A673 (cell line): ENCODE results near the gene CDPF1.

ENCODE experiments used
- EZH2 ChIP-seq: fragments of 200-600 bp; sonication (generic); IDR thresholded peaks from 2 replicates; pipeline ENCODE4 v1.6.1; 2017; ENCODE audit warnings: borderline replicate concordance, low read depth, mild to moderate bottlenecking, mixed read lengths, antibody characterized with exemption, low read length; ENCODE audit not compliant: poor library complexity, severe bottlenecking
- TF ChIP-seq, protein P1 (sequence below): fragments of 300-800, 200-600 bp; sonication (generic); conservative IDR thresholded peaks from 2 replicates; pipeline ENCODE4 v1.5.1; 2017; ENCODE audit warnings: low read depth, mild to moderate bottlenecking, antibody characterized with exemption, low read length, moderate library complexity, mixed read lengths

DNA sequence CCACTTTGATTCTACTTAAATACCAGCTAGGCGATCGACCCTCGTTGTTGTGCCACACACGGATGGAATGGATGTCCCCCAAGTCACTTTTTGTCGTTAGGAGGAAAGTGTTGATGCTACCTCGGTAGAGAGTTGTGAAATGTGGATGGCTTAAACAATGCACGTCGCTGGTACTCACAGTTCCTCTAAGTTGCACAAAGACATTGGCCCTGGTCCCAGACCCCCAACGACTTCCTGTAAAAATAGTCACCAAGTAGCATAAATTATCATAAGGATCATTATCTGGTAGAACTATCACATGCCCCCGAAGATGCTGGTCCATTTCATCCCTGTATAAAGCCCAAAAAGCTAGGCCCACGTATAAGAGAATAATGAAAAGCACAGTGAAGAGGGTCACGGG lies 9.3 kb upstream of the CDPF1 start:
- TF ChIP-seq, protein P1, sequence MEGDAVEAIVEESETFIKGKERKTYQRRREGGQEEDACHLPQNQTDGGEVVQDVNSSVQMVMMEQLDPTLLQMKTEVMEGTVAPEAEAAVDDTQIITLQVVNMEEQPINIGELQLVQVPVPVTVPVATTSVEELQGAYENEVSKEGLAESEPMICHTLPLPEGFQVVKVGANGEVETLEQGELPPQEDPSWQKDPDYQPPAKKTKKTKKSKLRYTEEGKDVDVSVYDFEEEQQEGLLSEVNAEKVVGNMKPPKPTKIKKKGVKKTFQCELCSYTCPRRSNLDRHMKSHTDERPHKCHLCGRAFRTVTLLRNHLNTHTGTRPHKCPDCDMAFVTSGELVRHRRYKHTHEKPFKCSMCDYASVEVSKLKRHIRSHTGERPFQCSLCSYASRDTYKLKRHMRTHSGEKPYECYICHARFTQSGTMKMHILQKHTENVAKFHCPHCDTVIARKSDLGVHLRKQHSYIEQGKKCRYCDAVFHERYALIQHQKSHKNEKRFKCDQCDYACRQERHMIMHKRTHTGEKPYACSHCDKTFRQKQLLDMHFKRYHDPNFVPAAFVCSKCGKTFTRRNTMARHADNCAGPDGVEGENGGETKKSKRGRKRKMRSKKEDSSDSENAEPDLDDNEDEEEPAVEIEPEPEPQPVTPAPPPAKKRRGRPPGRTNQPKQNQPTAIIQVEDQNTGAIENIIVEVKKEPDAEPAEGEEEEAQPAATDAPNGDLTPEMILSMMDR = no peak
- no peak for TF ChIP-seq EZH2
